Breast epithelium (tissue), 4 donors: ENCODE data around the gene THSD1. TPM values are rescaled to one million over a fixed set of nuclear protein-coding genes. Genes with fewer than 3 reads are reported as not detected.
A peak's percentile ranks its signal among the peaks of the same experiment; 100 is the strongest.

ENCODE experiments used
- DNase-seq, 2 donors: peaks; one replicate each; pipeline ENCODE4 v3.0.0-alpha.2; 2019; ENCODE audit warnings: low spot score in 2 of 2
- H3K27ac ChIP-seq, 2 donors: fragments of 200-600 bp; sonication (generic) in 1 of 2; one replicate each; pipeline ENCODE4 v1.5.1; 2016 to 2019; ENCODE audit warnings: mild to moderate bottlenecking in 1 of 2
- H3K27me3 ChIP-seq, 2 donors: fragments of 200-600 bp; sonication (generic) in 1 of 2; one replicate each; pipeline versions ENCODE4 v1.5.1 to v1.6.0; 2017 to 2019; ENCODE audit warnings: control low read depth in 1 of 2, mild to moderate bottlenecking in 1 of 2
- H3K36me3 ChIP-seq: fragments of 200-600 bp; one replicate; pipeline ENCODE4 v1.5.1; 2019
- H3K4me1 ChIP-seq, 2 donors: fragments of 200-600 bp; sonication (generic); one replicate each; pipeline ENCODE4 v1.5.1; 2016 to 2019; ENCODE audit warnings: control low read depth in 1 of 2
- H3K4me3 ChIP-seq, 3 donors: fragments of 200-600 bp; sonication (generic); 1 replicate in 2 of 3; 2 replicates in 1 of 3; pipeline ENCODE4 v1.5.1; 2016 to 2019; ENCODE audit warnings: mild to moderate bottlenecking in 3 of 3, moderate library complexity in 2 of 3
- H3K9me3 ChIP-seq, 2 donors: fragments of 200-600 bp; sonication (generic) in 1 of 2; one replicate each; pipeline ENCODE4 v1.5.1; 2016 to 2019; ENCODE audit warnings: control low read depth in 1 of 2
- POLR2A ChIP-seq: fragments of 450-650 bp; IDR thresholded peaks from one replicate; pipeline ENCODE4 v1.6.1; 2016; ENCODE audit warnings: antibody characterized with exemption, mild to moderate bottlenecking, moderate library complexity
- POLR2AphosphoS5 ChIP-seq, 3 donors: sonication (generic); formaldehyde crosslinking; IDR thresholded peaks; one replicate each; pipeline ENCODE4 v1.6.1; 2017; ENCODE audit warnings: antibody characterized with exemption in 3 of 3
- intact Hi-C: fragments of 100-400 bp; cut with DNase I; formaldehyde crosslinking; loops from one replicate; pipeline ENCODE4 v1.15.1; 2023; ENCODE audit warnings: low total_unique reads
- total RNA-seq, 3 donors: library from RNA; depleted of rRNA; stranded (reverse); fragments of >200 nt; gene quantifications; one replicate each; pipeline ENCODE4 v1.1.0, GENCODE V29; 2016
- TF ChIP-seq, protein P1 (sequence below), 3 donors: fragments of 450-650 bp; IDR thresholded peaks; one replicate each; pipeline ENCODE4 v1.5.1; 2016 to 2017; ENCODE audit warnings: antibody characterized with exemption in 3 of 3, mild to moderate bottlenecking in 3 of 3, moderate library complexity in 3 of 3

THSD1 gene
- total RNA-seq, 3 donors from 2014 or later = 5.8 to 9.8 (median 9.1) TPM

DNA sequence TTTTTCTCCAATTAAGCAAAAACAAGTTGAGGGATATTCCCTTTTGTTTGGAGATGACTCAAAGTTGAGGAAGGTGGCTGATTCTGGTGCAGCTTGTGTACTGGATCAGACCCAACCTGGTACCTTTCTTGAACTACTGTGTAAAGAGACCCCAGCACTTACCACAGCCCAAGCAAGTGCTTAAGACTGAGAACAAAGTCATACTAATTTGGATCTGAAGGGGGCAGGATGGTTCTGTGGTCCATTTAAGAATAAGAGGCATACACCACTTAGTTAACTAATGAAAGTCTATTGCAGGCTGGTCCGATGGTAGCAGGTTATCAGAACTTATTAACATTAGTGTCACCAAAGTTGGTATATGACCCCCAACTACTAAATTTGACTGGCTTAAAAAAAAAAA lies 6.3 kb downstream of the THSD1 start:
- DNase-seq = no peak
- Histone ChIP-seq H3K9me3 (no peaks in the 10 kb centered on the region), H3K4me1 (no peaks in the 10 kb centered on the region), H3K27me3 (no peaks in the 10 kb centered on the region), H3K4me3 (no peak overlapping the region), H3K36me3 (no peaks in the 10 kb centered on the region), H3K27ac (no peak overlapping the region)
- TF ChIP-seq POLR2A (no peak), POLR2AphosphoS5 (IDR thresholded peaks at IDR 0.05) (no peak)
- TF ChIP-seq, protein P1, sequence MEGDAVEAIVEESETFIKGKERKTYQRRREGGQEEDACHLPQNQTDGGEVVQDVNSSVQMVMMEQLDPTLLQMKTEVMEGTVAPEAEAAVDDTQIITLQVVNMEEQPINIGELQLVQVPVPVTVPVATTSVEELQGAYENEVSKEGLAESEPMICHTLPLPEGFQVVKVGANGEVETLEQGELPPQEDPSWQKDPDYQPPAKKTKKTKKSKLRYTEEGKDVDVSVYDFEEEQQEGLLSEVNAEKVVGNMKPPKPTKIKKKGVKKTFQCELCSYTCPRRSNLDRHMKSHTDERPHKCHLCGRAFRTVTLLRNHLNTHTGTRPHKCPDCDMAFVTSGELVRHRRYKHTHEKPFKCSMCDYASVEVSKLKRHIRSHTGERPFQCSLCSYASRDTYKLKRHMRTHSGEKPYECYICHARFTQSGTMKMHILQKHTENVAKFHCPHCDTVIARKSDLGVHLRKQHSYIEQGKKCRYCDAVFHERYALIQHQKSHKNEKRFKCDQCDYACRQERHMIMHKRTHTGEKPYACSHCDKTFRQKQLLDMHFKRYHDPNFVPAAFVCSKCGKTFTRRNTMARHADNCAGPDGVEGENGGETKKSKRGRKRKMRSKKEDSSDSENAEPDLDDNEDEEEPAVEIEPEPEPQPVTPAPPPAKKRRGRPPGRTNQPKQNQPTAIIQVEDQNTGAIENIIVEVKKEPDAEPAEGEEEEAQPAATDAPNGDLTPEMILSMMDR (IDR thresholded peaks at IDR 0.05) = peak in 1 of 3 donors; percentile 13
- intact Hi-C loops = no loop called here

DNA sequence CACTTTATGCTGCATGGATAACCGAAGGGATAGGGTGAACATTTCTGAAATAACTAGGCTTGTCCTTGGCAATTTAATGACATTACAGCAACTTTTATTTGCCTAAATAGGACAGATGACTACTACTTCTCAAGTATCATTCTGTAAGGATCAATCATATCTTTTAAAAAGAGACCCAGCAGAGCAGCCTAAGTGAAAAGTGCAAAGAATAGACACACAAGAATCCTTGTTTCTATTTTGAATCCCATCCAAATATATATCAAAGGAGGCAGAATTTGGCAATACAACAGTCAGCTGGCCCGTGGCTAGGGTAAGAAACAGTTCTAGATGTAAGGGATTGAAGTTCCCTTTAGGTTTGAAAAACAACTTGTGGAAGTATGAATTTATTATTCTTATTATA lies 6.9 kb downstream of the THSD1 start:
- no peaks in the 10 kb centered on the region for H3K36me3 ChIP-seq
- no peaks in the 10 kb centered on the region for H3K9me3 ChIP-seq
- intact Hi-C loops = no loop called here
- no peak overlapping the region for H3K27ac ChIP-seq
- TF ChIP-seq POLR2A (no peak), POLR2AphosphoS5 (IDR thresholded peaks at IDR 0.05) (no peak)
- TF ChIP-seq, protein P1 (IDR thresholded peaks at IDR 0.05) = no peak
- no peak overlapping the region for H3K4me3 ChIP-seq
- no peak for DNase-seq
- no peaks in the 10 kb centered on the region for H3K27me3 ChIP-seq
- no peaks in the 10 kb centered on the region for H3K4me1 ChIP-seq

DNA sequence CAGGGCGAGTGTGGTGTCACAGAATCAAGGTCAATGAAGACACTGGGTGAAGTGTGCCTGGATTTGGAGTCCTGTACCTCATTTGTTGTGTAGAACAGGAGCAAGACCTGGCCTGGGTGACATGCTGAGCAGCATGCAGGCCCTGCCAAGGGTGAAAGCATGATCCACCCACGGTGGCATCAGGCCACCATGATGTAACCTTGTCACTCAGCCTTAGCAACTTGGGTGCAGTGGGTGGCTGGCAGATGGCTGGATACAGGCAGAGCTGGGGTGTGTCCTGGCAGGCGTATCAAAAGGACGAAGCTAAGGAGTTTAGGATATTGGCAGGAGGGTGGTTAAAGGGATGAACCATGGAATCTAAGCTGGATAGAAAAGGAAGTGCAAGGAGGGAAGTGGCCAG lies 10.3 kb downstream of the THSD1 start:
- no peak for DNase-seq
- H3K27me3 ChIP-seq = no peaks in the 10 kb centered on the region
- no peaks in the 10 kb centered on the region for H3K9me3 ChIP-seq
- intact Hi-C loops = no loop called here
- no peak overlapping the region for H3K4me3 ChIP-seq
- TF ChIP-seq, protein P1 (IDR thresholded peaks at IDR 0.05) = no peak
- TF ChIP-seq POLR2AphosphoS5 (IDR thresholded peaks at IDR 0.05) = no peak
- TF ChIP-seq POLR2A = no peak
- no peak overlapping the region for H3K27ac ChIP-seq
- no peaks in the 10 kb centered on the region for H3K4me1 ChIP-seq
- no peaks in the 10 kb centered on the region for H3K36me3 ChIP-seq

DNA sequence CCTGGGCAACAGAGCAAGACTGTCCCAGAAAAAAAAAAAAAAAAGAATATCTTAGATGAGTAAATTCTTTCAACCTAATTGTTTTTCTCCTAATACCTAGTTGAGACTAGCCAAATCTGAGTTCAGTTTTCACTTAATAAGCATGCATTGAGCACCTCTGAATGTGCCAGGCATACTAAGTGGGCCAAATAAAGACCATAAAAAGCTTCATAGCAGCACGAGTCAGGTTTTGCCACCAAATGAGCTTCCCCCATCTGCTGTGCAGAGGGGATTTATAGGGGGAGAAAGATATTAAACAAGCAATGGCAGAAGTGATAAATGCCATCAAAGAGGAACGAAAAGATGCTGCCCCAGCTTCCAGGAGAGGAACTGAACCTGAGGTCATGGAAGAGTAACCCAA lies 11.4 kb downstream of the THSD1 start:
- Histone ChIP-seq H3K4me3 (no peak overlapping the region), H3K9me3 (no peaks in the 10 kb centered on the region), H3K27me3 (no peaks in the 10 kb centered on the region), H3K36me3 (no peaks in the 10 kb centered on the region), H3K4me1 (no peaks in the 10 kb centered on the region), H3K27ac (no peak overlapping the region)
- TF ChIP-seq POLR2AphosphoS5 (IDR thresholded peaks at IDR 0.05) = no peak
- TF ChIP-seq, protein P1 (IDR thresholded peaks at IDR 0.05) = no peak
- no peak for TF ChIP-seq POLR2A
- no peak for DNase-seq
- intact Hi-C loops = loop anchor here (5.0 kb wide), 1 partner anchor 248 kb away; the partner anchor contains the start of gene HNRNPA1L2

DNA sequence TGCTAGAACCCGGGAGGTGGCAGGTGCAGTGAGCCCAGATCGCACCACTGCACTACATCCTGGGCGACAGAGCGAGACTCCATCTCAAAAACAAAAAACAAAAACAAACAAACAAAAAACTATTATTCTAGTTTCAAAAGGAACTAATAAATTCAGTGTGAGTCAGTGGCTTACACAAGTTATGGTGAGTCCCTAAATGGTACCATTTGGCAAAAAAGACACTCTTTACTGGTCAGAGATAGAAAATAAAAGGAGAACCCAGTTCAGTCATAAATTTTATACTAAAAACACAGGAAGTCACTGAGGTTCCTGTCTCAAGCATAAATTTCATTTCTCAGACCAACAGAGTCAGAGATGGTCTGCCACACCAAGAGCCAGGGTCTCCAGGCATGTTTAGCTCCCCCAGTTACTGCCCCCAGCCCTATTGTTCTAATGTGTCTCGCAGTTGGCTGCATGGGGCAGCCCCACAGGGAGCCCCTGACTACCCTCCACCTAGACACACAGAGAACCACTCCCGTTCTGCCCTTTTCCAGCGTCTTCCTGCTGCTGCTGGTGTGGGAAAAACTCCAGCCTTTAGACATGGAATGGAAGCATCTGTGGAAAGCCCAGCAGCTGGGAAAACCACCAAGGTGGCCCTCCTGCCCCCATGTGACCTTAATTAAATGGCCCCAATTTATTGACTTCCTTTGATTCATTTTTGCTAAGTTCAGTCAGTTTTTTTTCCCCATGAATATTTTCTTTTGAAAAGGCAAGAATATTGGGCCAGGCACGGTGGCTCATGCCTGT lies 12.2 kb downstream of the THSD1 start:
- no peaks in the 10 kb centered on the region for H3K27me3 ChIP-seq
- no peaks in the 10 kb centered on the region for H3K9me3 ChIP-seq
- no peaks in the 10 kb centered on the region for H3K4me1 ChIP-seq
- no peak for TF ChIP-seq POLR2A
- TF ChIP-seq, protein P1 (IDR thresholded peaks at IDR 0.05) = no peak
- TF ChIP-seq POLR2AphosphoS5 (IDR thresholded peaks at IDR 0.05) = no peak
- intact Hi-C loops = loop anchor here (5.0 kb wide), 1 partner anchor 249 kb away; the partner anchor contains the start of gene HNRNPA1L2
- H3K4me3 ChIP-seq = no peak overlapping the region
- no peak for DNase-seq
- no peak overlapping the region for H3K27ac ChIP-seq
- no peaks in the 10 kb centered on the region for H3K36me3 ChIP-seq
